HepG2 (cell line): ENCODE results near the gene AGAP3. TPM values are rescaled to one million over a fixed set of nuclear protein-coding genes. Genes with fewer than 3 reads are reported as not detected.

Source experiments
- CC2D1A ChIP-seq: sonication (generic); formaldehyde crosslinking; IDR thresholded peaks from 2 replicates; pipeline ENCODE4 v1.8.1; 2023; ENCODE audit warnings: mild to moderate bottlenecking, missing genetic modification reagents
- NFKBIZ ChIP-seq: IDR thresholded peaks from 2 replicates; pipeline ENCODE4 v1.6.1; 2018; ENCODE audit warnings: missing genetic modification reagents, missing compliant biosample characterization
- ZNF276 ChIP-seq: sonication (generic); formaldehyde crosslinking; IDR thresholded peaks from 2 replicates; pipeline ENCODE4 v1.4.0; 2020; ENCODE audit warnings: mild to moderate bottlenecking, low read depth, missing genetic modification reagents
- ZNF841 ChIP-seq: sonication (generic); formaldehyde crosslinking; IDR thresholded peaks from 2 replicates; pipeline ENCODE4 v1.8.1; 2023; ENCODE audit warnings: missing genetic modification reagents, borderline replicate concordance
- polyA plus RNA-seq, 8 experiments: library from polyadenylated mRNA; depleted of rRNA in 3 of 8; stranded (reverse) in 7 of 8; unstranded in 1 of 8; fragments of >200 nt; fragmentation: Illumina TruSeq in 4 of 8; extraction: Trizol in 4 of 8; gene quantifications; 2 replicates each; pipeline versions ENCODE4 v1.2.1 to v1.2.3, GENCODE V29; 2011 to 2016; ENCODE audit warnings: low read depth in 4 of 8, missing spikeins in 1 of 8, mixed read lengths in 1 of 8; ENCODE audit not compliant: insufficient read depth in 1 of 8
- total RNA-seq, 5 experiments: library from RNA; depleted of rRNA; stranded (reverse); fragments of >200 nt; fragmentation: Illumina TruSeq; extraction: Trizol; gene quantifications; 2 replicates each; pipeline ENCODE4 v1.2.3, GENCODE V29; 2016; ENCODE audit warnings: low read depth in 1 of 5
- TF ChIP-seq, protein P1 (sequence below): sonication (generic); formaldehyde crosslinking; IDR thresholded peaks from 2 replicates; pipeline ENCODE4 v1.4.0; 2020; ENCODE audit warnings: missing genetic modification reagents

AGAP3 gene
- total and polyA plus RNA-seq, 2 of the 13 experiments (the other 11 are each of a cell fraction or from before 2014, with no cell fraction given): 31.3 to 61.4 TPM

DNA sequence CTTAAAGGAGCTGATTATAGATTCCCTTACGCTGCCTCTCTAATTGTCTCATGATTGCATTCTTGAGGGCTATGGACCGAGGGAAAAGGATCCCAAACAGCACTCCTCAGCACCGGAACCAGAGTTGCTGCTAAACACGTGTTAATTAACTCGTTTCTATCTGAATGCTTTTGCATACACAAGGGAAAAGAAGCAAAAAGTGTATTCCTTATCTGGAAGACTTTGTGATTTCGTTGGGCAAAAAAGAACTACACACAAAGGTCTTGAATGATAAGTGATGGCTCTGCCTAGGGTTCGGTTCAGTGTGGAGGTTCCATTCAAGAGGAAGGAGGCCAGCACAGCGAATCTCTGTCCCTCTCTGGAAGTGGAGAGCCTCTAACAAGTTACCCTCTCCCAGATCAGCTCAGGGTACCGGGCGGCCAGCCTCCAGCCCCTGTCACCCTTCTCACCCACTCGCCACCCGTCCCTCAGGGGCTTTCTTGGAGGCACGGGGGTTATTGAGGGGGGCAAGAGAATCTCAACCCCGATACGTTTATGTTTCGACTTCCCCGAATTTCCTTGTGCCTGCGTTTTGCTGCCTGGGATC, 27.4 kb upstream of the AGAP3 start (continued):
- TF ChIP-seq ZNF276 (CRISPR knock-in tag) (no peak), NFKBIZ (no peak), ZNF841 (CRISPR knock-in tag) (no peak), CC2D1A (CRISPR knock-in tag) (no peak)
- TF ChIP-seq, protein P1, sequence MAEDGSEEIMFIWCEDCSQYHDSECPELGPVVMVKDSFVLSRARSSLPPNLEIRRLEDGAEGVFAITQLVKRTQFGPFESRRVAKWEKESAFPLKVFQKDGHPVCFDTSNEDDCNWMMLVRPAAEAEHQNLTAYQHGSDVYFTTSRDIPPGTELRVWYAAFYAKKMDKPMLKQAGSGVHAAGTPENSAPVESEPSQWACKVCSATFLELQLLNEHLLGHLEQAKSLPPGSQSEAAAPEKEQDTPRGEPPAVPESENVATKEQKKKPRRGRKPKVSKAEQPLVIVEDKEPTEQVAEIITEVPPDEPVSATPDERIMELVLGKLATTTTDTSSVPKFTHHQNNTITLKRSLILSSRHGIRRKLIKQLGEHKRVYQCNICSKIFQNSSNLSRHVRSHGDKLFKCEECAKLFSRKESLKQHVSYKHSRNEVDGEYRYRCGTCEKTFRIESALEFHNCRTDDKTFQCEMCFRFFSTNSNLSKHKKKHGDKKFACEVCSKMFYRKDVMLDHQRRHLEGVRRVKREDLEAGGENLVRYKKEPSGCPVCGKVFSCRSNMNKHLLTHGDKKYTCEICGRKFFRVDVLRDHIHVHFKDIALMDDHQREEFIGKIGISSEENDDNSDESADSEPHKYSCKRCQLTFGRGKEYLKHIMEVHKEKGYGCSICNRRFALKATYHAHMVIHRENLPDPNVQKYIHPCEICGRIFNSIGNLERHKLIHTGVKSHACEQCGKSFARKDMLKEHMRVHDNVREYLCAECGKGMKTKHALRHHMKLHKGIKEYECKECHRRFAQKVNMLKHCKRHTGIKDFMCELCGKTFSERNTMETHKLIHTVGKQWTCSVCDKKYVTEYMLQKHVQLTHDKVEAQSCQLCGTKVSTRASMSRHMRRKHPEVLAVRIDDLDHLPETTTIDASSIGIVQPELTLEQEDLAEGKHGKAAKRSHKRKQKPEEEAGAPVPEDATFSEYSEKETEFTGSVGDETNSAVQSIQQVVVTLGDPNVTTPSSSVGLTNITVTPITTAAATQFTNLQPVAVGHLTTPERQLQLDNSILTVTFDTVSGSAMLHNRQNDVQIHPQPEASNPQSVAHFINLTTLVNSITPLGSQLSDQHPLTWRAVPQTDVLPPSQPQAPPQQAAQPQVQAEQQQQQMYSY (CRISPR knock-in tag): no peak
